ELR (cell line): ENCODE results near the gene APOE.
A peak's percentile ranks its signal among the peaks of the same experiment; 100 is the strongest.
"Not testable (repeated sequence)": the region's sequence is repeated elsewhere in the genome, so short reads cannot be mapped to it uniquely, and the experiment has no call there.

Source experiments
- DNase-seq: peaks from one replicate; pipeline ENCODE4 v3.0.0-alpha.2; 2015; ENCODE audit warnings: low read depth

Gene APOE

GRCh38 chr19:44884566-44884965 is 21.0 kb upstream of the APOE start:
- DNase-seq, result no peak

GRCh38 chr19:44886141-44886540 is 19.5 kb upstream of the APOE start:
- DNase-seq, result no peak

GRCh38 chr19:44887648-44888047 is 17.9 kb upstream of the APOE start:
- DNase-seq, result no peak

- not testable (repeated sequence) for DNase-seq
Measured at GRCh38 chr19:44888335-44888734, 17.3 kb upstream of the APOE start.

- no peak for DNase-seq
Measured at GRCh38 chr19:44889830-44890365, 15.7 kb upstream of the APOE start.

GRCh38 chr19:44890366-44891015 is 15.1 kb upstream of the APOE start:
- peak; percentile 100 for DNase-seq

GRCh38 chr19:44891016-44891882 is 14.3 kb upstream of the APOE start, which contains the start of gene TOMM40:
TOMM40 (plus strand) TSS chr19:44891254; CDS start chr19:44891416, 162 bp downstream.
- DNase-seq, result no peak

- no peak for DNase-seq
Measured at GRCh38 chr19:44892932-44893331, 12.7 kb upstream of the APOE start.

- no peak for DNase-seq
Measured at GRCh38 chr19:44893332-44894051, 12.1 kb upstream of the APOE start.

- DNase-seq, result no peak
Measured at GRCh38 chr19:44894052-44894400, 11.6 kb upstream of the APOE start.

GRCh38 chr19:44894946-44895345 is 10.7 kb upstream of the APOE start:
- DNase-seq, result no peak

- DNase-seq, result no peak
Measured at GRCh38 chr19:44897835-44898234, 7.8 kb upstream of the APOE start.

GRCh38 chr19:44900328-44901244 is 5.0 kb upstream of the APOE start:
- no peak for DNase-seq

GRCh38 chr19:44903216-44903601 is 2.4 kb upstream of the APOE start:
- DNase-seq, result no peak

GRCh38 chr19:44903602-44904425 is 1.8 kb upstream of the APOE start:
- peak; percentile 62 for DNase-seq

GRCh38 chr19:44904426-44904994 is 1.1 kb upstream of the APOE start:
- DNase-seq, result no peak

- no peak for DNase-seq
Measured at GRCh38 chr19:44907613-44908012, 2.0 kb downstream of the APOE start.

GRCh38 chr19:44908074-44908835 is 2.7 kb downstream of the APOE start:
- DNase-seq, result no peak

GRCh38 chr19:44908836-44909261 is 3.3 kb downstream of the APOE start:
- DNase-seq, result no peak
